ENCODE measurements around the gene SV2B.

- TF ChIP-seq, protein P1, sequence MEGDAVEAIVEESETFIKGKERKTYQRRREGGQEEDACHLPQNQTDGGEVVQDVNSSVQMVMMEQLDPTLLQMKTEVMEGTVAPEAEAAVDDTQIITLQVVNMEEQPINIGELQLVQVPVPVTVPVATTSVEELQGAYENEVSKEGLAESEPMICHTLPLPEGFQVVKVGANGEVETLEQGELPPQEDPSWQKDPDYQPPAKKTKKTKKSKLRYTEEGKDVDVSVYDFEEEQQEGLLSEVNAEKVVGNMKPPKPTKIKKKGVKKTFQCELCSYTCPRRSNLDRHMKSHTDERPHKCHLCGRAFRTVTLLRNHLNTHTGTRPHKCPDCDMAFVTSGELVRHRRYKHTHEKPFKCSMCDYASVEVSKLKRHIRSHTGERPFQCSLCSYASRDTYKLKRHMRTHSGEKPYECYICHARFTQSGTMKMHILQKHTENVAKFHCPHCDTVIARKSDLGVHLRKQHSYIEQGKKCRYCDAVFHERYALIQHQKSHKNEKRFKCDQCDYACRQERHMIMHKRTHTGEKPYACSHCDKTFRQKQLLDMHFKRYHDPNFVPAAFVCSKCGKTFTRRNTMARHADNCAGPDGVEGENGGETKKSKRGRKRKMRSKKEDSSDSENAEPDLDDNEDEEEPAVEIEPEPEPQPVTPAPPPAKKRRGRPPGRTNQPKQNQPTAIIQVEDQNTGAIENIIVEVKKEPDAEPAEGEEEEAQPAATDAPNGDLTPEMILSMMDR (conservative IDR thresholded peaks at IDR 0.05; ENCODE audit: low read depth, low read length) = no peak
- TF ChIP-seq EZH2 (IDR thresholded peaks at IDR 0.05; ENCODE audit: low read length, unreplicated experiment) (no peak), EZH2phosphoT487 (IDR thresholded peaks at IDR 0.05; ENCODE audit: borderline replicate concordance, low read length) (no peak)
Observed at GRCh38 chr15:91102546-91103330, 2.7 kb downstream of the SV2B start.
